Activated naive CD8-positive, alpha-beta T cell treated with anti-CD3 and anti-CD28 coated beads for 36 hours (primary cell): ENCODE data around the gene TCAF2. TPM values are rescaled to one million over a fixed set of nuclear protein-coding genes. Genes with fewer than 3 reads are reported as not detected.
"Not testable (repeated sequence)": the region's sequence is repeated elsewhere in the genome, so short reads cannot be mapped to it uniquely, and the experiment has no call there.

Experiments
- DNase-seq: peaks from one replicate; pipeline ENCODE4 v3.0.0; 2021
- H3K27ac Mint-ChIP-seq: one replicate; pipeline ENCODE4 v1.8.0; 2022; ENCODE audit warnings: mild to moderate bottlenecking, moderate library complexity, mixed read lengths
- H3K27me3 Mint-ChIP-seq: one replicate; pipeline ENCODE4 v1.8.0; 2022; ENCODE audit warnings: mild to moderate bottlenecking, mixed read lengths
- H3K36me3 Mint-ChIP-seq: one replicate; pipeline ENCODE4 v1.8.0; 2021; ENCODE audit warnings: mild to moderate bottlenecking, mixed read lengths
- H3K4me1 Mint-ChIP-seq: one replicate; pipeline ENCODE4 v1.8.0; 2021; ENCODE audit warnings: mixed read lengths
- H3K4me3 Mint-ChIP-seq: one replicate; pipeline ENCODE4 v1.8.0; 2022; ENCODE audit warnings: mild to moderate bottlenecking, moderate library complexity, mixed read lengths
- H3K9me3 Mint-ChIP-seq: one replicate; pipeline ENCODE4 v1.8.0; 2022; ENCODE audit warnings: mixed read lengths
- total RNA-seq, 2 experiments: library from RNA; stranded (reverse); gene quantifications; one replicate each; pipeline ENCODE4 v1.2.3, GENCODE V29; 2021

Gene TCAF2
- 10 to 100 TPM; 31.5 to 31.7 TPM for total RNA-seq

DNA sequence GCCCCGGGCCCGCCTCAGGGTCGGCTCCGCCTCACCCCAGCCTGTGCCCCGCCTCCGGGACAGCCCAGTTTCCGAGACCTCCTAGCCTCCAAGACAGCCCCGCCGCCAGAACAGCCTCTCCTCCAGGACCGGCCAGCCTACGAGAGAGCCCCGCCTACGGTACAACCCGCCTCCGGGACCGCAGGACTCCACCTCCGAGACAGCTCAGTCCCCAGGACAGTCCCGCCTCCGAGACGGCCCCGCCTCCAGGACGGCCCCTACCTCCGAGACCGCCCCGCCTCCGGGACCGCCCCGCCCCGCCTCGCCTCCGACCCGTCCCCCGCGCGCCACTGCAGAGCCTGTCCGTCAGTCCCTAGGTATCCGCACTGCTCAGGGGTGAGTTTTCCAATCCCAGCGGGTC, at the start of gene TCAF2:
TCAF2 (plus strand) TSS at position 329 of the 400 bp plus-strand sequence.
- H3K27me3 Mint-ChIP-seq, DNase-seq, H3K4me1 Mint-ChIP-seq, H3K36me3 Mint-ChIP-seq, H3K4me3 Mint-ChIP-seq, H3K9me3 Mint-ChIP-seq, H3K27ac Mint-ChIP-seq: not testable (repeated sequence)

GRCh38 chr7:143571501-143571900, 49.3 kb upstream of the TCAF2 start, which contains the start of gene CTAGE15:
Gene CTAGE15, plus strand, starts transcription at chr7:143571801. Its CDS starts 17 bp downstream, at chr7:143571818.
- H3K27ac Mint-ChIP-seq, H3K27me3 Mint-ChIP-seq, H3K36me3 Mint-ChIP-seq, H3K9me3 Mint-ChIP-seq, H3K4me1 Mint-ChIP-seq, H3K4me3 Mint-ChIP-seq, DNase-seq: not testable (repeated sequence)

- not testable (repeated sequence) for H3K4me3 Mint-ChIP-seq, H3K27me3 Mint-ChIP-seq, H3K4me1 Mint-ChIP-seq, H3K9me3 Mint-ChIP-seq, DNase-seq, H3K36me3 Mint-ChIP-seq, H3K27ac Mint-ChIP-seq
Observed at GRCh38 chr7:143588183-143588582, 32.6 kb upstream of the TCAF2 start.

DNA sequence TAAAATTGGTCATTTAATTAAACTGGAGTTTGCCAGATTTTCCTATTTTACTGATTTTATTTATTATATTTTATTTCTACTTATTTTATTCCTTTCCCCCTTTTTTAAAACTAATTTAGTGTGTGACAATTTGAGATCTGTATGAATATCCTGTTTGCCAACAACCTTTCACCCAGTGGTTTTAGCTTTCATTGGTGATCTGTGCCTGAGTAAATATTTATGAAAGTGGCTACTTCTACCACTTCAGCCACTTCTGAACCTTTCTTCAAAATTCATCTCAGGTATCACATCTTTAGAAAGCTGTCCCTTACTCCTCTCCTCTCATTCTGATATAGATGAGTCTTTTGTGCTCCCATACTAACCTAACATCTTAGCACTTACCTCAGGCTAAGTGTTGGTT, 30.9 kb upstream of the TCAF2 start:
- not testable (repeated sequence) for H3K36me3 Mint-ChIP-seq, H3K27me3 Mint-ChIP-seq, DNase-seq, H3K9me3 Mint-ChIP-seq, H3K4me3 Mint-ChIP-seq, H3K4me1 Mint-ChIP-seq, H3K27ac Mint-ChIP-seq

- DNase-seq, H3K9me3 Mint-ChIP-seq, H3K27ac Mint-ChIP-seq, H3K27me3 Mint-ChIP-seq, H3K4me1 Mint-ChIP-seq, H3K4me3 Mint-ChIP-seq, H3K36me3 Mint-ChIP-seq: not testable (repeated sequence)
Observed at GRCh38 chr7:143598086-143598485, 22.7 kb upstream of the TCAF2 start.

DNA sequence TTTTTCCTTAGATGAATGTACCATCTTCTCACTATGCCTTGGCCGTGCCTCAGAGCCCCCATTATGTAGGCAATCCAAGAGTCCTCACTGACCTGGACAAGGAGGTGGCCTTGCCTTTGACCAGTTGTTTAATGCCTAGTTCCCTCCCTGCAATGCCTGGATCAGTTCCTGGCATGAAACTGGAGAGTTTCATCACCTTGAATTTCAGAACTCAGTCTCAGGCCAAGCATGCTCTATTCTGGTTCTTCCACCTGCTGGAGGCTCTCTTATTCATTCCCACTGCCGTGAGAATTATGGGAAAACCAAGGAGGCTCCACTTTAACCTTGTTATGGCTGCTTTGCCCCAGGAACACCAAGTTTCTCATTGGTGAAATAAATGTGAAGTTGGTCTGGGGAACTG, 17.2 kb upstream of the TCAF2 start:
- H3K9me3 Mint-ChIP-seq, H3K4me1 Mint-ChIP-seq, H3K27ac Mint-ChIP-seq, H3K4me3 Mint-ChIP-seq, H3K27me3 Mint-ChIP-seq, H3K36me3 Mint-ChIP-seq, DNase-seq: not testable (repeated sequence)

DNA sequence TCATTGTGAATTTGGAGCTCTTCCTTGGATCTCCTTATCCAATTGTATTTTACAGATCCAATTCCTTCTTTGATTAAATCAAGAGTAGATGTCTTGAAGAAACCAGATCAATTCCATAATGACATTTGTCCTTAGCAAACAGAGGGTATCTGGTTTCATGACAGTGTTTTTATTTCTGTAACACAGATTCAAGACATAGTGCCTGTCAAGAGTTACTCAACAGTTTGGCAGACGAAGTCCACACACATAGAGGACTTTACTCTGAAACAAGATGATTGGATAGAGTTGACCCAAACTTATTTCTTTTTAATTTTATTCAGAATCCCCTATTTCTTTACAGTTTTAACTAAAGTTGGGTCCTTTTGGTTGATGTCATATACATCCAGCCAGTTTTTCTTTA, 14.7 kb upstream of the TCAF2 start:
- H3K36me3 Mint-ChIP-seq, DNase-seq, H3K9me3 Mint-ChIP-seq, H3K4me3 Mint-ChIP-seq, H3K27ac Mint-ChIP-seq, H3K4me1 Mint-ChIP-seq, H3K27me3 Mint-ChIP-seq: not testable (repeated sequence)

DNA sequence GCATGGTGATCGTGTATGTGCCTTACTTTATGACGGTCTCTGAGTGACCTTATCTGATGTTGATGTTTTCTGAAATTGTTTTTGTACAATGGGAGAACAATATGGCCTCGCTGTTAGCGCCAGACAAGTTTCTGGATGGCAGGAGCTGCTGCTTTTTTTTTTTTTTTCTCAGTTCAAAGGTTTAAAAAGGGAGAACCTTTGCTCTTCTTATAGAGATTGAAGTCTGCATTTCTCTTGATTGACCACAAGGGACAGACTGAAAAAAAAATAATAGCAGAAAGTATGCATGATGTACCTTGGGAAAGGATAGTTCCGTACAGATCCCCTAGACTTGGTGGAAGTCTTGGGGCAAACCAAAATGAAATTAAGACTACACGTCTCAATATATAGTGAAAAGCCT, 5.2 kb upstream of the TCAF2 start:
- H3K4me3 Mint-ChIP-seq, H3K4me1 Mint-ChIP-seq, DNase-seq, H3K27ac Mint-ChIP-seq, H3K36me3 Mint-ChIP-seq, H3K27me3 Mint-ChIP-seq, H3K9me3 Mint-ChIP-seq: not testable (repeated sequence)

GRCh38 chr7:143617204-143617603, 3.6 kb upstream of the TCAF2 start:
- not testable (repeated sequence) for H3K9me3 Mint-ChIP-seq, H3K27me3 Mint-ChIP-seq

GRCh38 chr7:143620058-143620457, 716 bp upstream of the TCAF2 start:
- not testable (repeated sequence) for H3K36me3 Mint-ChIP-seq, H3K27ac Mint-ChIP-seq, H3K9me3 Mint-ChIP-seq, H3K4me1 Mint-ChIP-seq, DNase-seq, H3K27me3 Mint-ChIP-seq, H3K4me3 Mint-ChIP-seq

More at GRCh38 chr7:143617204-143617603, 3.6 kb upstream of the TCAF2 start:
- DNase-seq, H3K4me3 Mint-ChIP-seq, H3K36me3 Mint-ChIP-seq, H3K4me1 Mint-ChIP-seq, H3K27ac Mint-ChIP-seq: not testable (repeated sequence)

GRCh38 chr7:143621175-143621574, 401 bp downstream of the TCAF2 start:
- H3K4me1 Mint-ChIP-seq, DNase-seq, H3K9me3 Mint-ChIP-seq, H3K27me3 Mint-ChIP-seq, H3K27ac Mint-ChIP-seq, H3K36me3 Mint-ChIP-seq, H3K4me3 Mint-ChIP-seq: not testable (repeated sequence)

DNA sequence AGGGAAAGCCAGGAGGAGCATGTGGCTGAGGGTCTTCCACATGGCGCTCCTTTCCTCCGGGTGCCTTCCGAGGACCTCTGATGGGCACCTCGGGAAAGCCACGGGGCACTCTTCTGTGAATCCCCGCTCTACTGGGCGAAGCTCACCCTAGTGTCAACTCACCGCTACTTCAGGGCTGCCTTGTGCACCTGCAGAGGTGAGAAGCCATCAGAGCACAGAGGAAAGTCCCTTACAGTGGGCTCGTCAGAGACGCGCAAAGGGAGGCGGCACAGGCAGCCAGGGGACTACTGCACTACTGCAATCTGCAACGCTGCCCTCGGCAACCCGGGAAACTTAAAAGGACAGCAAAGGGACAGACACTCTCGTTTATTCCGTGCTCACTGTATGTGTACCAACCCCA, 1.4 kb downstream of the TCAF2 start:
- not testable (repeated sequence) for H3K4me3 Mint-ChIP-seq, H3K36me3 Mint-ChIP-seq, H3K27ac Mint-ChIP-seq, H3K27me3 Mint-ChIP-seq, H3K9me3 Mint-ChIP-seq, H3K4me1 Mint-ChIP-seq, DNase-seq

- H3K9me3 Mint-ChIP-seq, H3K27ac Mint-ChIP-seq, DNase-seq, H3K4me3 Mint-ChIP-seq, H3K36me3 Mint-ChIP-seq, H3K27me3 Mint-ChIP-seq, H3K4me1 Mint-ChIP-seq: not testable (repeated sequence)
Observed at GRCh38 chr7:143630653-143631052, 9.9 kb downstream of the TCAF2 start.

- not testable (repeated sequence) for H3K36me3 Mint-ChIP-seq, H3K27me3 Mint-ChIP-seq
Observed at GRCh38 chr7:143632506-143632905, 11.7 kb downstream of the TCAF2 start.

DNA sequence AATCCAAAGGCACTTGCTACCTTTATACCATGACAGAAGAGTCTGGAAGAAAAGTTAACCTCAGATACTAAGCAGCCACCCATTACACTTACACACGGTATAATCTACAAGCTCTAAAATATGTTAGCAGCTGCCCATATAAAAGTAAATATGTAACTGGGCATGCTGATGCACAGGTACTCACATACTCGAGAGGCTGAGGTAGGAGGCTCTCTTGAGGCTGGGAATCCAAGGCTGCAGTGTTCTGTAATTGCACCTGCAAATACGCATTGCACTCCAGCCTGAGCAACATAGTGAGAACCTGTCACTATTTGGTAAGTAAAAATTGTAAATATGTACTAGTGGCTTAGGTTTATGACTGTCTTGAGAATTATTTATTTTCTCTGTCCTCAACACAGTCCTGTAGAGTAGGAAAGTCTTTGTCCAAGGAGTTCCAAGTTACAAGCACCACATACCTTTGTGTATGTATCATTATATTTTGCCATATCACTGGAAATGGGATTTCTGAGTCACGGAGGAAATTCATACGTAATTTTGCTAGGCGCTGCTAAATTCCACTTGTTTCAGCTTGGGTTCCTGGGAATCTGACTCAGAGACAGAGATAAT, 12.3 kb downstream of the TCAF2 start:
- not testable (repeated sequence) for H3K4me1 Mint-ChIP-seq, H3K27me3 Mint-ChIP-seq, H3K4me3 Mint-ChIP-seq, H3K36me3 Mint-ChIP-seq, H3K9me3 Mint-ChIP-seq, H3K27ac Mint-ChIP-seq, DNase-seq

More at GRCh38 chr7:143632506-143632905, 11.7 kb downstream of the TCAF2 start:
- not testable (repeated sequence) for H3K4me1 Mint-ChIP-seq, DNase-seq, H3K27ac Mint-ChIP-seq, H3K9me3 Mint-ChIP-seq, H3K4me3 Mint-ChIP-seq

DNA sequence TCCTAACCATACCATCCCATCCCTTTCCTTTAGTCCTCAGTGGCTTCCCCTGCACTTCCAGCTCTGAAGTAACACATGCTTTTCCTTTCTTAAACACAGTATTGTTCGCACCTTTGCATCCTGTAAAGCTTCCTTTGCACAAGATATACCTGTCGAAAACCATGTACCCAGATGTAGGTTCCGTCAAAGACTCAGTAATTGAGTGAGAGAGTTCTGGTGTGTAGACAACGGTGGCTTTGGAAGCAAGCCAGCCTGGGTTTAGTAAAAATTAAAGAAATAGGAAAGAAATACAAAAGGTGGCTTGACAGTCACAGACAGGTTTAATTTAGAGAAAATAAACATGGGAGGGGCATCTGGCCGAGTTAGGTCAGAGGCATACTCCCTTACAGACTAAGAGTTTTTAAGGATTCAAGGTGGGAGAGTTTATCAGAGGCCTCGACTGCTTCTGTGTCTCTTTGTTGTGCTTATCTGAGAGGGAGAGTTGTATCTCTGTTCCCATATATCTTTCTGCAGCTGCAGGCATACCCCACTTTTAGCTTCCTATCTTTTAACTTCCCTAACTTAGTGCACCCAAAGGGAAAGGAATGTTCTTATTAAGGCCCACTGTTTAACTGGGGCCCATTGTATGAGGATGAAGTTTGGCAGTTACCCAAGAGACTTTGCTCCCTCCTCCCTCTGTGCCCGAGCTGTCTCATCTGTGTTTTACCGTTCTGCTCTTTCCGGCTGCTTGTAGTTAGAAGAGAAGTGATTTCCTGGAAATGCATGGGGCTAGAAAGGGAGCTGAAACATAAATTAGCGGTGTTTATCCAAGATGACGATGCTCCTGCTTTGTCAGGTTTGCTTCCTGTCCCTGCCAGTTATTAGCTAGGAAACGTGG, 14.8 kb downstream of the TCAF2 start:
- H3K9me3 Mint-ChIP-seq, H3K36me3 Mint-ChIP-seq, DNase-seq, H3K27ac Mint-ChIP-seq, H3K4me1 Mint-ChIP-seq, H3K27me3 Mint-ChIP-seq, H3K4me3 Mint-ChIP-seq: not testable (repeated sequence)
